ENCODE results near the gene PPAN. TPM values are rescaled to one million over a fixed set of nuclear protein-coding genes. Genes with fewer than 3 reads are reported as not detected.

PPAN gene
- total RNA-seq, 2 donors from 2014 or later: 21.6 to 53.8 TPM

DNA sequence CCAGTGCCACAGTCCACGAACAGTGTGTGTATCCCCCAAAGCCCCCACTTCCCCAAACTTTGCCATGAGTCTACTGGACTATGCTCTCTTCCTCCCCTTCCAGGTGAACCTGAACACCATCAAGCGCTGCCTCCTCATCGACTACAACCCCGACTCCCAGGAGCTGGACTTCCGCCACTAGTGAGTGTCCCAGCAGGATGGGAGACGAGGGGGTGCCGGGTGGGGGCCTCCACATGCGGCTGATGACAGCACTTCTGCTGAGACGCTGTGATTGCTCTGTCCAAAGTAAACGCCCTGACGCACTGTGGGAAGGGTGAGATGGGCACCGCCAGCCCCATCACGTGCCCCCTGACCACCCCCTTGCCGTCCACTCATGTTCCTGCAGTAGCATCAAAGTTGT, 3.4 kb downstream of the PPAN start:
- H3K9ac ChIP-seq (ENCODE audit: low read depth in 2 of 2, low read length in 2 of 2): no peak overlapping the region
- no peaks in the 10 kb centered on the region for H3K27me3 ChIP-seq
- intact Hi-C loops (cut with DNase I): no loop called here
- peaks cover 26% of the 10 kb centered on the region for H3K36me3 ChIP-seq
- no peak for DNase-seq
- H3K4me1 ChIP-seq: peaks cover 5% of the 10 kb centered on the region
- TF ChIP-seq, protein P1, sequence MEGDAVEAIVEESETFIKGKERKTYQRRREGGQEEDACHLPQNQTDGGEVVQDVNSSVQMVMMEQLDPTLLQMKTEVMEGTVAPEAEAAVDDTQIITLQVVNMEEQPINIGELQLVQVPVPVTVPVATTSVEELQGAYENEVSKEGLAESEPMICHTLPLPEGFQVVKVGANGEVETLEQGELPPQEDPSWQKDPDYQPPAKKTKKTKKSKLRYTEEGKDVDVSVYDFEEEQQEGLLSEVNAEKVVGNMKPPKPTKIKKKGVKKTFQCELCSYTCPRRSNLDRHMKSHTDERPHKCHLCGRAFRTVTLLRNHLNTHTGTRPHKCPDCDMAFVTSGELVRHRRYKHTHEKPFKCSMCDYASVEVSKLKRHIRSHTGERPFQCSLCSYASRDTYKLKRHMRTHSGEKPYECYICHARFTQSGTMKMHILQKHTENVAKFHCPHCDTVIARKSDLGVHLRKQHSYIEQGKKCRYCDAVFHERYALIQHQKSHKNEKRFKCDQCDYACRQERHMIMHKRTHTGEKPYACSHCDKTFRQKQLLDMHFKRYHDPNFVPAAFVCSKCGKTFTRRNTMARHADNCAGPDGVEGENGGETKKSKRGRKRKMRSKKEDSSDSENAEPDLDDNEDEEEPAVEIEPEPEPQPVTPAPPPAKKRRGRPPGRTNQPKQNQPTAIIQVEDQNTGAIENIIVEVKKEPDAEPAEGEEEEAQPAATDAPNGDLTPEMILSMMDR (IDR thresholded peaks at IDR 0.05): no peak
- no peaks in the 10 kb centered on the region for H3K9me3 ChIP-seq
- no peak overlapping the region for H3K4me3 ChIP-seq
- H3K27ac ChIP-seq: no peak overlapping the region

DNA sequence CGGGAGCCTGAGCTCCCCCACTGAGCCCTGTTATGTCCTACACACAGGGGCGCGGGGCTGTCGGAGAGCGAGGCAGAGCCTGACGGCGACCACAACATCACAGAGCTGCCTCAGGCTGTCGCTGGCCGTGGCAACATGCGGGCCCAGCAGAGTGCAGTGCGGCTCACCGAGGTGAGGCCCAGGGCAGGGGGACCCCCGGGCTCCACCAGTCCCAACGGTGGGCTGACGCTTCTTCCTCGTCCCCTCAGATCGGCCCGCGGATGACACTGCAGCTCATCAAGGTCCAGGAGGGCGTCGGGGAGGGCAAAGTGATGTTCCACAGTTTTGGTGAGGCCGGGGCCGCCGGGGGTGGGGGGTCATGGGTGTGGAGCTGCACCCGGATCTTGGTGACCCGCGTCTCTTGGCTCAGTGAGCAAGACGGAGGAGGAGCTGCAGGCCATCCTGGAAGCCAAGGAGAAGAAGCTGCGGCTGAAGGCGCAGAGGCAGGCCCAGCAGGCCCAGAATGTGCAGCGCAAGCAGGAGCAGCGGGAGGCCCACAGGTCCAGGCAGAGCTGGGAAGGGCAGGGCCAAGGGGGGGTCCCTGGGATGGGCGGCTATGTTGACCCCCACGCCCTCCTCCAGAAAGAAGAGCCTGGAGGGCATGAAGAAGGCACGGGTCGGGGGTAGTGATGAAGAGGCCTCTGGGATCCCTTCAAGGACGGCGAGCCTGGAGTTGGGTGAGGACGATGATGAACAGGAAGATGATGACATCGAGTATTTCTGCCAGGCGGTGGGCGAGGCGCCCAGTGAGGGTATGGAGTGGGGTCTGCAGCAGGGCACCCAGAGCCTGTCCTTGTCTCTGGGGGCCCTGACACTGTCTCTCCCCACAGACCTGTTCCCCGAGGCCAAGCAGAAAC, 4.2 kb downstream of the PPAN start:
- intact Hi-C loops (cut with DNase I): no loop called here
- H3K4me3 ChIP-seq: no peak overlapping the region
- TF ChIP-seq, protein P1 (IDR thresholded peaks at IDR 0.05): no peak
- H3K9ac ChIP-seq (ENCODE audit: low read depth in 2 of 2, low read length in 2 of 2): no peak overlapping the region
- no peaks in the 10 kb centered on the region for H3K27me3 ChIP-seq
- no peaks in the 10 kb centered on the region for H3K9me3 ChIP-seq
- DNase-seq: no peak
- H3K27ac ChIP-seq: no peak overlapping the region
- peaks cover 26% of the 10 kb centered on the region for H3K36me3 ChIP-seq
- H3K4me1 ChIP-seq: peaks cover 5% of the 10 kb centered on the region

DNA sequence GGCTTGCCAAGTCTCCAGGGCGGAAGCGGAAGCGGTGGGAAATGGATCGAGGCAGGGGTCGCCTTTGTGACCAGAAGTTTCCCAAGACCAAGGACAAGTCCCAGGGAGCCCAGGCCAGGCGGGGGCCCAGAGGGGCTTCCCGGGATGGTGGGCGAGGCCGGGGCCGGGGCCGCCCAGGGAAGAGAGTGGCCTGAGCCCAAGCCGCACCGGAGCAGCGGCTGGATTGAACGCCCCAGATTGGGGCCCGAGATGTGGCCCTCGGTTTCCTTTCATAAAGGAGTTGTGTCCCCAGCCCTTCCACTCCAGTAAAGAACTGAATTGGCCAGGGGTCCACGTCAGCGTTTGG, 4.8 kb downstream of the PPAN start:
- Histone ChIP-seq H3K27me3 (no peaks in the 10 kb centered on the region), H3K27ac (no peak overlapping the region), H3K36me3 (peaks cover 26% of the 10 kb centered on the region), H3K9me3 (no peaks in the 10 kb centered on the region), H3K4me3 (no peak overlapping the region), H3K9ac (ENCODE audit: low read depth in 2 of 2, low read length in 2 of 2) (no peak overlapping the region), H3K4me1 (peaks cover 5% of the 10 kb centered on the region)
- TF ChIP-seq, protein P1 (IDR thresholded peaks at IDR 0.05): no peak
- DNase-seq: no peak
- intact Hi-C loops (cut with DNase I): no loop called here

DNA sequence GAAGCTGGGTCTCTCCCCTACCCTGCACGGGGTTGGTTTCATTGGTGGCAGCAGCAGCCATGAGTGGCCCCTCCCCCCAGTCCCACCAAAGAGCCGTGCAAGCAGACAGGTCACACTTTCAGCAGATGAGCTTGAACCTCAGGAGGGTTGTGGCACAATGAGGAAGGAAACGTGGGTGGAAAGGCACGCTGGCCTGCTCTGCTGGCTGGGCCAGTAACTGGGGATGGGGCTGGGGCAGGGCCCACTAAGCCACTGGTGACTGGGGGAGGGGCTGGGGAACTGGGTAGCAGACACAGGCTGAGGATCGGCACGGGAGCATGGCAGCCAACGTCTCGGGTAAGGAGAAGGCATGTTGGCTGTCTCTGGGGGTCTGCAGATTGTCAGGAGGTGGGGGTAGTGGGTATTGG, 5.2 kb downstream of the PPAN start, which contains the start of gene P2RY11:
P2RY11 (plus strand) TSS at position 289 of the 407 bp plus-strand sequence; CDS start at position 318, 29 bp downstream.
- DNase-seq: no peak
- Histone ChIP-seq H3K36me3 (peaks cover 26% of the 10 kb centered on the region), H3K9me3 (no peaks in the 10 kb centered on the region), H3K27ac (peak within 1 kb of the TSS; percentile 32), H3K27me3 (no peaks in the 10 kb centered on the region), H3K4me1 (peaks cover 5% of the 10 kb centered on the region), H3K4me3 (no peak within 1 kb of the TSS), H3K9ac (ENCODE audit: low read depth in 2 of 2, low read length in 2 of 2) (peak within 1 kb of the TSS in 1 of 2 donors; percentile 60)
- intact Hi-C loops (cut with DNase I): no loop called here
- TF ChIP-seq, protein P1 (IDR thresholded peaks at IDR 0.05): no peak

DNA sequence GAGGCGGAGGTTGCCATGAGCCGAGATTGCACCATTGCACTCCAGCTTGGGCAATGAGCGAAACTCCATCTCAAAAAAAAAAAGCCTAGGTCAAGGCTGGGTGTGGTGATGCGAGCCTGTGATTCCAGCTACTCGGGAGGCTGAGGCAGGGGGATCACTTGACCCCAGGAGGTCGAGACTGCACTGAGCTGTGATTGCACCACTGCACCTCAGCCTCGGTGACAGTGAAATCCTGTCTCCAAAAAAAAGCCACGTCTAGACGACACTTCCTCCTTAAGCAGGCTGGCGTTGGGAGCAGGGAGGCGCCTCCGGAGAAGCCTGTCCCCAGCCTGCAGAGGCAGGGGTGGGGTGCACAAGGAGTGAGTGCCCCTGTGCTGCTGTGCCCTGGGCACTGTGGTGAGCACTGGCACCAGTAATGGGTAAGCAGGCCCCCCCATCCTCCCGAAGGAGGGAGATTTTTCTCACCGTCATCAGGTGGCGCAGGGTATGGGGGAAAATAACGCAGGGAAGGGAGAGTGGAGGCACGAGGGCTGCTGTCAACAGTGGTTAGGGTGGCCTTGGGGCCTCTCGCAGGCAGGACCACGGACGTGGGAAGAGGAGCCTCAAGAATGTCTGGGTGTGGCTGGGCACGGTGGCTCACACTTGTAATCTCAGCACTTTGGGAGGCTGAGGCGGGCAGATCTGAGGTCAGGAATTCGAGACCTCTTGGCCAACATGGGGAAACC, 6.0 kb downstream of the PPAN start:
- TF ChIP-seq, protein P1 (IDR thresholded peaks at IDR 0.05): no peak
- Histone ChIP-seq H3K4me3 (no peak overlapping the region), H3K36me3 (peaks cover 28% of the 10 kb centered on the region), H3K9ac (ENCODE audit: low read depth in 2 of 2, low read length in 2 of 2) (peak overlapping the region in 1 of 2 donors; percentile 60), H3K4me1 (peaks cover under 1% of the 10 kb centered on the region), H3K27ac (peak overlapping the region; percentile 32), H3K9me3 (no peaks in the 10 kb centered on the region), H3K27me3 (no peaks in the 10 kb centered on the region)
- intact Hi-C loops (cut with DNase I): no loop called here
- no peak for DNase-seq
